Glutamatergic neuron (in vitro differentiated cells): ENCODE results near the gene NKX2-2. TPM values are rescaled to one million over a fixed set of nuclear protein-coding genes. Genes with fewer than 3 reads are reported as not detected.

ENCODE experiments used
- DNase-seq: peaks from one replicate; pipeline ENCODE4 v3.0.0; 2022
- H3K27ac Mint-ChIP-seq: one replicate; pipeline ENCODE4 v1.8.0; 2020; ENCODE audit warnings: mild to moderate bottlenecking, mixed read lengths, inconsistent platforms; ENCODE audit not compliant: unreplicated experiment
- H3K27me3 Mint-ChIP-seq: one replicate; pipeline ENCODE4 v1.8.0; 2020; ENCODE audit warnings: mild to moderate bottlenecking, moderate library complexity, mixed read lengths, inconsistent platforms; ENCODE audit not compliant: unreplicated experiment
- H3K36me3 Mint-ChIP-seq: one replicate; pipeline ENCODE4 v1.8.0; 2020; ENCODE audit warnings: mild to moderate bottlenecking, mixed read lengths, inconsistent platforms; ENCODE audit not compliant: unreplicated experiment
- H3K4me1 Mint-ChIP-seq: one replicate; pipeline ENCODE4 v1.8.0; 2020; ENCODE audit warnings: mild to moderate bottlenecking, low read depth, mixed read lengths, inconsistent platforms; ENCODE audit not compliant: unreplicated experiment
- H3K4me3 Mint-ChIP-seq: one replicate; pipeline ENCODE4 v1.8.0; 2020; ENCODE audit warnings: mild to moderate bottlenecking, mixed read lengths, inconsistent platforms; ENCODE audit not compliant: unreplicated experiment
- H3K9me3 Mint-ChIP-seq: one replicate; pipeline ENCODE4 v1.8.0; 2020; ENCODE audit warnings: mild to moderate bottlenecking, moderate library complexity, mixed read lengths, inconsistent platforms; ENCODE audit not compliant: unreplicated experiment
- CTCF ChIP-seq: fragments of 200-600 bp; sonication (generic); IDR thresholded peaks from one replicate; pipeline ENCODE4 v1.5.0; 2021; ENCODE audit not compliant: partially characterized antibody, unreplicated experiment
- total RNA-seq: library from RNA; stranded (reverse); fragmentation: NEBNext Ultra II Directional; extraction: Animal tissue kit (Norgen Biotek cat#: 25700); gene quantifications from one replicate; pipeline ENCODE4 v1.2.1, GENCODE V29; 2021; ENCODE audit not compliant: unreplicated experiment

NKX2-2 gene
- total RNA-seq, 1 donor from 2014 or later = 1.2 TPM

- Mint-ChIP-seq H3K27me3 (peaks cover 41% of the 10 kb centered on the region), H3K4me3 (peak overlapping the region; percentile 70), H3K4me1 (peaks cover 14% of the 10 kb centered on the region), H3K9me3 (peaks cover 18% of the 10 kb centered on the region), H3K27ac (peak overlapping the region; percentile 19), H3K36me3 (no peaks in the 10 kb centered on the region)
- no peak for TF ChIP-seq CTCF
- peak; percentile 21 for DNase-seq
Measured at GRCh38 chr20:21515300-21516179, 1.7 kb upstream of the NKX2-2 start.

GRCh38 chr20:21514553-21515251, 838 bp upstream of the NKX2-2 start:
- peaks cover 16% of the 10 kb centered on the region for H3K9me3 Mint-ChIP-seq
- DNase-seq = peak; percentile 34
- peaks cover 14% of the 10 kb centered on the region for H3K4me1 Mint-ChIP-seq
- H3K36me3 Mint-ChIP-seq = no peaks in the 10 kb centered on the region
- H3K27me3 Mint-ChIP-seq = peaks cover 45% of the 10 kb centered on the region
- TF ChIP-seq CTCF = no peak
- peak overlapping the region; percentile 43 for H3K4me3 Mint-ChIP-seq
- no peak overlapping the region for H3K27ac Mint-ChIP-seq

GRCh38 chr20:21513181-21513663, 642 bp downstream of the NKX2-2 start:
- DNase-seq = peak; percentile 19
- peaks cover 21% of the 10 kb centered on the region for H3K9me3 Mint-ChIP-seq

GRCh38 chr20:21512634-21513180, 1.2 kb downstream of the NKX2-2 start:
- peaks cover 43% of the 10 kb centered on the region for H3K27me3 Mint-ChIP-seq
- H3K36me3 Mint-ChIP-seq = no peaks in the 10 kb centered on the region
- peak; percentile 24 for DNase-seq
- TF ChIP-seq CTCF = no peak
- peaks cover 17% of the 10 kb centered on the region for H3K4me1 Mint-ChIP-seq
- H3K9me3 Mint-ChIP-seq = peaks cover 24% of the 10 kb centered on the region
- no peak overlapping the region for H3K4me3 Mint-ChIP-seq
- no peak overlapping the region for H3K27ac Mint-ChIP-seq

More at GRCh38 chr20:21513181-21513663, 642 bp downstream of the NKX2-2 start:
- no peak for TF ChIP-seq CTCF
- H3K4me3 Mint-ChIP-seq = no peak overlapping the region
- peaks cover 21% of the 10 kb centered on the region for H3K4me1 Mint-ChIP-seq
- H3K27me3 Mint-ChIP-seq = peaks cover 44% of the 10 kb centered on the region
- no peak overlapping the region for H3K27ac Mint-ChIP-seq
- H3K36me3 Mint-ChIP-seq = no peaks in the 10 kb centered on the region
